Measurements from ENCODE around the gene MC3R. TPM values are rescaled to one million over a fixed set of nuclear protein-coding genes. Genes with fewer than 3 reads are reported as not detected.

MC3R gene
- total RNA-seq, 1 donor from 2014 or later = not detected

GRCh38 chr20:56285496-56285895, 37.0 kb downstream of the MC3R start:
- no peak overlapping the region for H3K4me3 Mint-ChIP-seq (ENCODE audit: low read depth)
- H3K36me3 Mint-ChIP-seq (ENCODE audit: insufficient read depth) = no peaks in the 10 kb centered on the region

GRCh38 chr20:56289652-56290051, 41.1 kb downstream of the MC3R start:
- Mint-ChIP-seq H3K27me3 (no peaks in the 10 kb centered on the region), H3K36me3 (ENCODE audit: insufficient read depth) (peaks cover 1% of the 10 kb centered on the region), H3K27ac (no peak overlapping the region), H3K4me3 (ENCODE audit: low read depth) (no peak overlapping the region), H3K4me1 (ENCODE audit: low read depth) (no peaks in the 10 kb centered on the region), H3K9me3 (ENCODE audit: low read depth) (peaks cover 53% of the 10 kb centered on the region)
- no peak for TF ChIP-seq CTCF (IDR thresholded peaks at IDR 0.05; ENCODE audit: unreplicated experiment)
- DNase-seq (ENCODE audit: low spot score, unreplicated experiment) = no peak

More at GRCh38 chr20:56285496-56285895, 37.0 kb downstream of the MC3R start:
- Mint-ChIP-seq H3K9me3 (ENCODE audit: low read depth) (peaks cover 53% of the 10 kb centered on the region), H3K27ac (no peak overlapping the region), H3K4me1 (ENCODE audit: low read depth) (no peaks in the 10 kb centered on the region), H3K27me3 (no peaks in the 10 kb centered on the region)
- no peak for TF ChIP-seq CTCF (IDR thresholded peaks at IDR 0.05; ENCODE audit: unreplicated experiment)
- no peak for DNase-seq (ENCODE audit: low spot score, unreplicated experiment)

GRCh38 chr20:56299362-56299761, 50.8 kb downstream of the MC3R start:
- Mint-ChIP-seq H3K27me3 (no peaks in the 10 kb centered on the region), H3K4me3 (ENCODE audit: low read depth) (no peak overlapping the region), H3K36me3 (ENCODE audit: insufficient read depth) (no peaks in the 10 kb centered on the region), H3K4me1 (ENCODE audit: low read depth) (no peaks in the 10 kb centered on the region), H3K27ac (no peak overlapping the region), H3K9me3 (ENCODE audit: low read depth) (peaks cover 58% of the 10 kb centered on the region)
- TF ChIP-seq CTCF (IDR thresholded peaks at IDR 0.05; ENCODE audit: unreplicated experiment) = no peak
- no peak for DNase-seq (ENCODE audit: low spot score, unreplicated experiment)

Other genes with a start within 250 kb of the MC3R start
- not detected in 2 replicates for gene CBLN4, start 243.2 kb upstream of the MC3R start, total RNA-seq
- 60.3 and 67.2 TPM in 2 replicates for gene FAM210B, start 110.2 kb downstream of the MC3R start, total RNA-seq
- 24.5 and 26.1 TPM in 2 replicates for gene AURKA, start 143.5 kb downstream of the MC3R start, total RNA-seq
- 43.5 and 46.8 TPM in 2 replicates for gene CSTF1, start 143.9 kb downstream of the MC3R start, total RNA-seq
- gene CASS4, start 163.5 kb downstream of the MC3R start, total RNA-seq = 0.09 and 0.26 TPM in 2 replicates
- gene RTF2, start 219.9 kb downstream of the MC3R start, total RNA-seq = 62.6 and 65.5 TPM in 2 replicates